ENCODE data around the gene TMEM266.
"Not testable (repeated sequence)": the region's sequence is repeated elsewhere in the genome, so short reads cannot be mapped to it uniquely, and the experiment has no call there.

TMEM266 gene

DNA sequence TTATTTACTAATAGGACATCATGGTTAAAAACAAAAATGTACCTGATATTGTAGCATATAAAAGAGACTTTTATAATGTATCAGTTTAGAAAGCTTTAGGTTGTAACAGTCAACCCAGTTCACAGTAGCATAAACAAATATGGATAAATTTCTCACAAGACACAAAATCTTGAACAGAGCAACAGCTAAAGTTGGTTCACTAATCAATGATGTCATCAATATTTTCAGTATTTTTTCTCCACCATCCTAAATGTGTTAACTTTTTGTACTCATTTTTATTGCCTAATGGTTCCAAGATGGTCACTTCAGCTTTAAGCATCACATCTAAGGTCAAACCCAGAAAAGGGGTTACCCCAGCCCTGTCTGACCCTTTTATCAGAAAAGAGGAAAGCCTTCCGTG lies 26.3 kb upstream of the TMEM266 start:
- DNase-seq (ENCODE audit: low read depth), result no peak
- TF ChIP-seq CTCF (IDR thresholded peaks at IDR 0.05; ENCODE audit: low read depth, low read length), result no peak
- no peak for TF ChIP-seq MYC (IDR thresholded peaks at IDR 0.05; ENCODE audit: low read depth, low read length)
- no peak for TF ChIP-seq POLR2A (IDR thresholded peaks at IDR 0.05; ENCODE audit: extremely low read depth, insufficient read length)
- no peak for TF ChIP-seq MAX (IDR thresholded peaks at IDR 0.05; ENCODE audit: low read depth, low read length)
- no peak overlapping the region for H3K4me3 ChIP-seq (ENCODE audit: low read depth, low read length)

DNA sequence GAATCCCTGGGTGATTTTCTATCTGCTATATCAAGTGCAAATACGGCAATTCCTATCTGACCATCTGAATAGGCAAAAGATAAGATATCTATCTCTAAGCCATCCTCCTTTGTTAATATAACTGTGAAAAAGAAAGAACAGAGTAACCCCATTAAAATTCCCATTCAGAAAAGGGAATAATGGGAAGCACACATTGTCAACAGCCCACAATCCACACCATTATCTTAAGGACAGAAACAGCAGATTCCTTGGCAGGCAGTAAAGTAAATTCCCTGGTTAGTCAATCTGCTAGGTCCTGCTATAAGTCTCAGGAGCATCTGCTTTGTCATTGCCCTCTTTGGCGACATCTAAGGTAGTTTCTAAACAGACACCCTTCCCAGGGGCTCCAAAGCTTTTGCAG lies 25.7 kb upstream of the TMEM266 start:
- no peak for DNase-seq (ENCODE audit: low read depth)
- no peak overlapping the region for H3K4me3 ChIP-seq (ENCODE audit: low read depth, low read length)
- TF ChIP-seq MYC (IDR thresholded peaks at IDR 0.05; ENCODE audit: low read depth, low read length) (no peak), POLR2A (IDR thresholded peaks at IDR 0.05; ENCODE audit: extremely low read depth, insufficient read length) (no peak), CTCF (IDR thresholded peaks at IDR 0.05; ENCODE audit: low read depth, low read length) (no peak), MAX (IDR thresholded peaks at IDR 0.05; ENCODE audit: low read depth, low read length) (no peak)

GRCh38 chr15:76035593-76035992 lies 24.2 kb upstream of the TMEM266 start:
- no peak overlapping the region for H3K4me3 ChIP-seq (ENCODE audit: low read depth, low read length)
- DNase-seq (ENCODE audit: low read depth), result no peak
- no peak for TF ChIP-seq POLR2A (IDR thresholded peaks at IDR 0.05; ENCODE audit: extremely low read depth, insufficient read length)
- TF ChIP-seq CTCF (IDR thresholded peaks at IDR 0.05; ENCODE audit: low read depth, low read length), result no peak

DNA sequence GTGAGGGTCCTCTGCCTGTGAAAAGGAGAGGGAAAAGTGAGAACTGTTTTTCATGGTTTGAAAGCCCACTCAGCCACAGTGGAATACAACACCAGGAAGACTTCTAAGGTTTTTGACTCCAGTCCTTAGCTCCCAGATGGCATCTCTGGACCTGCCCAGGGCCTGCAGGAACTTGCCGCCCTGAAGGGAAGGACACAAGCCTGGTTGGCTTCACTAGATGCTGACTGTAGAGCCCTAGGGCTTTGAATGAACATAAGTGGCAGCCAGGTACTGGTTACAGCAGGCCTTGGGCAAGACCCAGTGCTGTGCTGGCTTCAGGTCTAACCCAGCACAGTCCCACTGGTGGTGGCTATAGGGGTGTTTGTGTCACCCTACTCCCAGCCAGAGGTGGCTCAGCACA lies 21.3 kb upstream of the TMEM266 start:
- TF ChIP-seq CTCF (IDR thresholded peaks at IDR 0.05; ENCODE audit: low read depth, low read length) (no peak), MYC (IDR thresholded peaks at IDR 0.05; ENCODE audit: low read depth, low read length) (no peak), MAX (IDR thresholded peaks at IDR 0.05; ENCODE audit: low read depth, low read length) (no peak), POLR2A (IDR thresholded peaks at IDR 0.05; ENCODE audit: extremely low read depth, insufficient read length) (no peak)
- no peak overlapping the region for H3K4me3 ChIP-seq (ENCODE audit: low read depth, low read length)
- no peak for DNase-seq (ENCODE audit: low read depth)

DNA sequence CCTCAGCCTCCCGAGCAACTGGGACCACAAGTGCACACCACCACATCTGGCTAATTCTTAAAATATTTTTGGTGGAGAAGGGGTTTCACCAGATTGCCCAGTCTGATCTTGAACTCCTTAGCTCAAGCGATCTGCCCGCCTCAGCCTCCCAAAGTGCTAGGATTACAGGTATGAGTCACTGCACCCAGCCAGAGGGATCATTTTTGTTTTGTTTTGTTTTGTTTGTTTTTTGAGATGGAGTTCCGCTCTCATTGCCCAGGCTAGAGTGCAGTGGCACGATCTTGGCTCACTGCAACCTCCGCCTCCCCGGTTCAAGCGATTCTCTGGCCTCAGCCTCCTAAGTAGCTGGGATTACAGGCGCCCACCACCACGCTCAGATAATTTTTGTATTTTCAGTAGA lies 5.6 kb upstream of the TMEM266 start:
- DNase-seq (ENCODE audit: low read depth); H3K4me3 ChIP-seq (ENCODE audit: low read depth, low read length): not testable (repeated sequence)

DNA sequence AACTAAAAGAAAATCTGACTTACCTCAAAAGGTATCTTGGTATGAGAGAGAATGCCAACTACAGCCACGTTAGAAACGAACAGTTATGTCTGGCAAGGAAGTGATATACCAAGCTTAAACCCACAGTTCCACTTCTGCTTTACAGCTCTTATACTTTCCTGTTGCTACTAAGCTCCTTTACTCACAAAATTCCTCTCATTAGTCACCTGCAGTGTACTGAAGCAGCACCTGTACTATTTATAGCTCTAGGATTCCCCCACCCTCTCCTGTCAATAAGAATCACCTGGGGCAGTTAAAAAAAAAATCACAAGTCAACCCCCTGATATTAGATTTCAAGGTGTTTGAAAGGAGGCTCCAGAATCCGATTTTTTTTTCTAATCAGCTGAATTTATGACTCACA lies 2.9 kb upstream of the TMEM266 start:
- peak overlapping the region; percentile 32 for H3K4me3 ChIP-seq (ENCODE audit: low read depth, low read length)
- no peak for TF ChIP-seq POLR2A (IDR thresholded peaks at IDR 0.05; ENCODE audit: extremely low read depth, insufficient read length)
- no peak for TF ChIP-seq CTCF (IDR thresholded peaks at IDR 0.05; ENCODE audit: low read depth, low read length)
- no peak for TF ChIP-seq MYC (IDR thresholded peaks at IDR 0.05; ENCODE audit: low read depth, low read length)
- no peak for TF ChIP-seq MAX (IDR thresholded peaks at IDR 0.05; ENCODE audit: low read depth, low read length)
- DNase-seq (ENCODE audit: low read depth), result peak; percentile 67
